Ishikawa (cell line): ENCODE data around the gene LTBP3.

Source experiments
- EP300 ChIP-seq: IDR thresholded peaks from 2 replicates; pipeline ENCODE4 v1.6.1; 2012; ENCODE audit warnings: borderline replicate concordance
- TEAD4 ChIP-seq: IDR thresholded peaks from 2 replicates; pipeline ENCODE4 v1.6.1; 2012
- USF1 ChIP-seq: IDR thresholded peaks from 2 replicates; pipeline ENCODE4 v1.6.1; 2012
- YY1 ChIP-seq: IDR thresholded peaks from 2 replicates; pipeline ENCODE4 v1.6.1; 2012; ENCODE audit warnings: low read depth

GRCh38 chr11:65578667-65579066 is 20.5 kb upstream of the LTBP3 start:
- no peak for TF ChIP-seq TEAD4
- TF ChIP-seq YY1: no peak
- no peak for TF ChIP-seq EP300
- TF ChIP-seq USF1: no peak
